Heart right ventricle (tissue), 16 donors: Measurements from ENCODE around the gene RAB44. TPM values are rescaled to one million over a fixed set of nuclear protein-coding genes. Genes with fewer than 3 reads are reported as not detected.

Experiments used
- ATAC-seq, 8 donors: fragments of 200-7000 bp; cut with Tn5 transposase; one replicate each; pipeline ENCODE4 v1.9.1; 2020; ENCODE audit warnings: mild to moderate bottlenecking in 8 of 8, moderate library complexity in 8 of 8, moderate number of reproducible peaks in 1 of 8
- DNase-seq, 2 donors: peaks; one replicate each; pipeline ENCODE4 v3.0.0-alpha.2; 2020
- H3K27ac ChIP-seq, 10 donors: fragments of 200-600 bp; sonication (generic) in 2 of 10; one replicate each; pipeline versions ENCODE4 v1.5.0 to v1.8.0; 2020 to 2022; ENCODE audit warnings: mild to moderate bottlenecking in 3 of 10
- H3K27me3 ChIP-seq, 7 donors: fragments of 200-600 bp; one replicate each; pipeline ENCODE4 v1.8.0; 2021 to 2022; ENCODE audit warnings: mild to moderate bottlenecking in 2 of 7
- H3K36me3 ChIP-seq, 9 donors: fragments of 200-600 bp; sonication (generic) in 1 of 9; one replicate each; pipeline versions ENCODE4 v1.5.0 to v1.8.0; 2020 to 2022; ENCODE audit warnings: mild to moderate bottlenecking in 2 of 9
- H3K4me1 ChIP-seq, 9 donors: fragments of 200-600 bp; sonication (generic) in 1 of 9; one replicate each; pipeline versions ENCODE4 v1.5.0 to v1.8.0; 2020 to 2022; ENCODE audit warnings: mild to moderate bottlenecking in 4 of 9
- H3K4me3 ChIP-seq, 10 donors: fragments of 200-600 bp; sonication (generic) in 2 of 10; one replicate each; pipeline versions ENCODE4 v1.5.0 to v1.8.0; 2020 to 2022; ENCODE audit warnings: mild to moderate bottlenecking in 7 of 10, moderate library complexity in 2 of 10
- H3K9me3 ChIP-seq, 11 donors: fragments of 200-600 bp in 10 of 11; sonication (generic) in 2 of 11; one replicate each; pipeline versions ENCODE4 v1.5.0 to v1.8.0; 2013 to 2022; ENCODE audit warnings: mild to moderate bottlenecking in 2 of 11, control low read depth in 1 of 11, moderate library complexity in 1 of 11
- CTCF ChIP-seq, 9 donors: fragments of 200-600 bp; sonication (generic) in 2 of 9; IDR thresholded peaks; one replicate each; pipeline versions ENCODE4 v1.5.0 to v1.8.0; 2021 to 2022; ENCODE audit warnings: antibody characterized with exemption in 9 of 9, mild to moderate bottlenecking in 5 of 9, moderate library complexity in 1 of 9
- WGBS, 2 donors: extraction: QIAGEN DNeasy Blood & Tissue Kit; methylation state at CpG; one replicate each; pipeline ENCODE4 v1.1.7; 2013; ENCODE audit warnings: inconsistent platforms in 1 of 2; 5-methylcytosine and 5-hydroxymethylcytosine counted together
- intact Hi-C, 10 donors: fragments of 100-400 bp; cut with DNase I; formaldehyde crosslinking; loops; one replicate each; pipeline versions ENCODE4 v1.11.1 to v1.14.2; 2022
- polyA plus RNA-seq, 2 donors: library from polyadenylated mRNA; stranded (reverse); fragments of 200-250 nt; gene quantifications; one replicate each; pipeline ENCODE4 v1.2.3, GENCODE V29; 2013
- total RNA-seq, 10 donors: library from RNA; stranded (reverse); fragmentation: NEBNext Ultra II Directional in 3 of 10; extraction: Animal tissue kit (Norgen Biotek cat#: 25700) in 3 of 10; gene quantifications; one replicate each; pipeline versions ENCODE4 v1.2.1 to v1.2.4, GENCODE V29; 2021 to 2023
- donor health status: Arrhythmogenic right ventricular cardiomyopathy.
- donor health status: ischemic (EF 13 %, LVEDD 7.1; RV severe dilation, severe dysfunction).
- donor health status: healthy with polysubstance abuse.
- donor health status: DM: no; HTN: yes; CAD: no.
- donor health status: DM: no; HTN: no; CAD: no.
- donor health status: ischemic (EF 25% LVEDD 6.9; RV normal size, moderate dysfunction).
- donor health status: ischemic (EF 25% LVEDD 5.7; RV mildly dilated, moderate dysfunction).
- donor health status: healthy.
- donor health status: DM: yes; HTN: yes; CAD: no.
- donor health status: Ischemic cardiomyopathy.
- donor health status: ischemic (EF 35%, LVEDD 5.7; RV mildly dilated, moderate dysfunction).
- donor health status: nonischemic (EF 11% LVEDD 7.7; RV severe dilation, severe dysfunction).
- donor health status: DM: yes; HTN: yes; CAD: no.
- donor health status: PGD.
- donor health status: ischemic (EF 29% LVEDD 5.4; RV normal size, mild dysfunction).
- donor health status: nonischemic (EF 23%, LVEDD 6.1; RV moderate dilation, normal function).

Gene RAB44
- total and polyA plus RNA-seq, 12 donors = 0.03 to 0.39 (median 0.06) TPM; not detected in 6

- intact Hi-C loops = loop anchor here in 3 of 10 donors (2.0 to 10.0 kb wide), 3 partner anchors 32 to 110 kb away; no protein-coding TSS in a partner anchor
Observed at GRCh38 chr6:36724514-36725390, 27.1 kb downstream of the RAB44 start.

GRCh38 chr6:36725581-36725980, 28.0 kb downstream of the RAB44 start:
- Histone ChIP-seq H3K9me3 (no peaks in the 10 kb centered on the region), H3K4me3 (no peak overlapping the region), H3K27ac (no peak overlapping the region), H3K36me3 (no peaks in the 10 kb centered on the region), H3K27me3 (no peaks in the 10 kb centered on the region), H3K4me1 (peaks cover 0 to 33% (median 10%) of the 10 kb centered on the region in 9 donors)
- DNase-seq = no peak
- intact Hi-C loops = loop anchor here in 3 of 10 donors (2.0 to 10.0 kb wide), 3 partner anchors 33 to 111 kb away; no protein-coding TSS in a partner anchor
- ATAC-seq = no peak
- WGBS, 2 donors = 88 to 89% methylated on average over 7 of the region's 7 CpGs
- no peak for TF ChIP-seq CTCF (IDR thresholded peaks at IDR 0.05)

More at GRCh38 chr6:36724514-36725390, 27.1 kb downstream of the RAB44 start:
- TF ChIP-seq CTCF (IDR thresholded peaks at IDR 0.05) = peak; percentile 20 to 65 (median 53)
- no peaks in the 10 kb centered on the region for H3K27me3 ChIP-seq
- DNase-seq (peak; percentile 60 to 63), ATAC-seq (peak in 6 of 8 donors; percentile 38 to 59 (median 54))
- no peaks in the 10 kb centered on the region for H3K9me3 ChIP-seq
- H3K27ac ChIP-seq = no peak overlapping the region
- 54 to 56% methylated on average over 13 of the region's 13 CpGs for WGBS, 2 donors
- peaks cover 0 to 28% (median 10%) of the 10 kb centered on the region in 9 donors for H3K4me1 ChIP-seq
- H3K36me3 ChIP-seq = no peaks in the 10 kb centered on the region
- H3K4me3 ChIP-seq = no peak overlapping the region

- Histone ChIP-seq H3K27ac (peak overlapping the region in 1 of 10 donors; percentile 20), H3K9me3 (no peaks in the 10 kb centered on the region), H3K4me3 (no peak overlapping the region), H3K36me3 (no peaks in the 10 kb centered on the region), H3K27me3 (no peaks in the 10 kb centered on the region), H3K4me1 (peaks cover 0 to 33% (median 10%) of the 10 kb centered on the region in 9 donors)
- 93 to 94% methylated on average over 7 of the region's 7 CpGs for WGBS, 2 donors
- intact Hi-C loops = loop anchor here in 2 of 10 donors (5.0 to 10.0 kb wide), 2 partner anchors 35 to 113 kb away; no protein-coding TSS in a partner anchor
- peak in 1 of 8 donors; percentile 6 for ATAC-seq
- TF ChIP-seq CTCF (IDR thresholded peaks at IDR 0.05) = no peak
- peak in 1 of 2 donors; percentile 2 for DNase-seq
Observed at GRCh38 chr6:36727505-36728021, 29.9 kb downstream of the RAB44 start.
